Stimulated activated CD4-positive, alpha-beta T cell treated with anti-CD3 and anti-CD28 coated beads, Interleukin-1b, Interleukin-23, amount 100 ng/mL, for 4 hours (primary cell): ENCODE results near the gene RAD54L.
"Not testable (repeated sequence)": the region's sequence is repeated elsewhere in the genome, so short reads cannot be mapped to it uniquely, and the experiment has no call there.

Experiments
- DNase-seq, 2 donors: peaks; one replicate each; pipeline ENCODE4 v3.0.0-alpha.2; 2020; ENCODE audit warnings: low read depth in 2 of 2

Gene RAD54L

DNA sequence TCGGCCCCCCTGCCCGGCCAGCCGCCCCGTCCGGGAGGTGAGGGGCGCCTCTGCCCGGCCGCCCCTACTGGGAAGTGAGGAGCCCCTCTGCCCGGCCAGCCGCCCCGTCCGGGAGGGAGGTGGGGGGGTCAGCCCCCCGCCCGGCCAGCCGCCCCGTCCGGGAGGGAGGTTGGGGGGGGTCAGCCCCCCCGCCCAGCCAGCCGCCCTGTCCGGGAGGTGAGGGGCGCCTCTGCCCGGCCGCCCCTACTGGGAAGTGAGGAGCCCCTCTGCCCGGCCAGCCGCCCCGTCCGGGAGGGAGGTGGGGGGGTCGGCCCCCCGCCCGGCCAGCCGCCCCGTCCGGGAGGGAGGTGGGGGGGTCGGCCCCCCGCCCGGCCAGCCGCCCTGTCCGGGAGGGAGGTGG, 5.8 kb upstream of the RAD54L start:
- DNase-seq, result not testable (repeated sequence)

GRCh38 chr1:46242918-46243317, 4.6 kb upstream of the RAD54L start:
- DNase-seq, result no peak

GRCh38 chr1:46243831-46244230, 3.7 kb upstream of the RAD54L start:
- DNase-seq, result not testable (repeated sequence)

DNA sequence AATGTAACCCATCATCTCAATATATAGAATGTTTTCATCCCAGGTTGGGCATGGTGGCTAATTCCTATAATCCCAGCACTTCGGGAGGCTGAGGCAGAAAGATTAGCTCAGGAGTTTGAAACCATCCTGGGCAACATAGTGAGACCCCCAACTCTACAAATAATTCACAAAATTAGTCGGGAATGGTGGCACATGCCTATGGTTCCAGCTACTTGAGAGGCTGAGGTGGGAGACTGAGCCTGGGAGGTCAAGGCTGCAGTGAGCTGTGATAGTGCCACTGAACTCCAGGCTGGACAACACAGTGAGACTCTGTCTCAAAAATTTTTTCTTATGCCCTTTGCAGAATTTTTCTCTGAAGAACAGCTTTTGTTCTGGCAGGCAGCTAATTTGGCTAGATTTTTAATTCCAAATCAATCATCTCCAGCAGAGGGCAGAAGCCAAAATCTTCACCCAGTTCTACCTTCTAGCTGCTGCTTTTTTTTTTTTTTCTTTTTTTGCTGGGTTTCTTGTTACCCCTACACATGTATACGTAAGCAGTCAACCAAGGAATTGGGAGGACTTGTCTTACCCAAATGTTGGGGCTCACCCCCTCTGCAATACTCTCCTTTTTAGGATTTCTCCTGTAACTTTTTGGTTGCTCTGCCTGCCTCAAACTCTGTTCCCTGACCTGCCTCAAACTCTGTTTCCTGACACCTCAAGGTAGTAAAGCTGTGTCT, 2.7 kb upstream of the RAD54L start:
- no peak for DNase-seq

DNA sequence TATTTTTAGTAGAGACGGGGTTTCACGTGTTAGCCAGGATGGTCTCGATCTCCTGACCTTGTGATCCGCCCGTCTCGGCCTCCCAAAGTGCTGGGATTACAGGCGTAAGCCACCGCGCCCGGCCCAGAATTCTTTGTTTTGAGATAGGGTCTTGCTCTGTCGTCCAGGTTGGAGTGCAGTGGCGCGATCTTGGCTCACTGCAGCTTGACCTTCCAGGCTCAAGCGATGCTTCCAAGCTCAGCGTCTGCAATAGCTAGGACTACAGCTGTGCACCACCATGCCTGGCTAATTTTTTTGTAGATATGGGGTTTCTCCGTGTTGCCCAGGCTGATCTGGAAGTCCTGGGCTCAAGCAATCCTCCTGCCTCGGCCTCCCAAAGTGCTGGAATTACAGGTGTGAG, 1.4 kb upstream of the RAD54L start:
- DNase-seq, result not testable (repeated sequence)

DNA sequence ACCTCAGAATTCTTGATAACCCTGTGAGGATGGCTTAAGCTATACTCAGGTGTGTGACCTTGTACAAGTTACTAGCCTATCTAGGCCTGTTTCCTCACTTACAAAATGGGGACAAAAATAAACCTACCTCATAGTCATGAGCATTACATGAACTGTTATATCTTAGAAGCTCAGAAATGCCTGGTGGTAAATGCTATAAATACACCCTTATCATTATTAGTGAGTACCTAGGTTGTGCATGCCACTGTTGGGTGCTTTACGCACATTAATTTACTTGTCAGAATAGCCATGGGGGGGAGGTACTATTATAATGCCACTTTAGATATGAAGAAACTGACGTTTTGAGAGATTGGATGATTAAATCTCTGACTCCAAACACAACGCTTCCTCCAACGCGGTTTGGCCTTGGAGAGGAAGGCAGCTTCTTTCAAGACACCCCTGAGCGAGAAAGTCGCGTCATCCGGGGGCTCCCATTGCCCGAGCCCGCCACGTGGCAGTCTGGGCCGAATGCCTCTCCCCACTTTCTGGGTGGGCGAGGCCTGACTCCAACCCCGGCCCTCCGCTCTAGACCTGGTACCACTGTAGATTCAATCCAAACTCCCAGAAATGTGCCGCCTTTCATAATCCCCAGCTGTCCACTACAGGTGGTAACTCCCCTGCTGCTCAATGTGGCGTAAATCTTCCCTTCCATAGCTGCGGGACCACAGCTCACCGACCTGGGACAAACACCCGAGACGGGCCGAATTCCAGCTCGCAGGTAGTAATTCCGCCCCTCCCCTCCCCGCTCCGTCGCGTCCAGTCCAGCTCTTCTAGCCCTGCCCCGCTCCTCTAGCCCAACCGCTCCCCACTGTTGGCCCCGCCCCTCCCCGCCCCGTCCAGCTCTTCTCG, 771 bp upstream of the RAD54L start:
- peak; percentile 45 to 49 for DNase-seq

DNA sequence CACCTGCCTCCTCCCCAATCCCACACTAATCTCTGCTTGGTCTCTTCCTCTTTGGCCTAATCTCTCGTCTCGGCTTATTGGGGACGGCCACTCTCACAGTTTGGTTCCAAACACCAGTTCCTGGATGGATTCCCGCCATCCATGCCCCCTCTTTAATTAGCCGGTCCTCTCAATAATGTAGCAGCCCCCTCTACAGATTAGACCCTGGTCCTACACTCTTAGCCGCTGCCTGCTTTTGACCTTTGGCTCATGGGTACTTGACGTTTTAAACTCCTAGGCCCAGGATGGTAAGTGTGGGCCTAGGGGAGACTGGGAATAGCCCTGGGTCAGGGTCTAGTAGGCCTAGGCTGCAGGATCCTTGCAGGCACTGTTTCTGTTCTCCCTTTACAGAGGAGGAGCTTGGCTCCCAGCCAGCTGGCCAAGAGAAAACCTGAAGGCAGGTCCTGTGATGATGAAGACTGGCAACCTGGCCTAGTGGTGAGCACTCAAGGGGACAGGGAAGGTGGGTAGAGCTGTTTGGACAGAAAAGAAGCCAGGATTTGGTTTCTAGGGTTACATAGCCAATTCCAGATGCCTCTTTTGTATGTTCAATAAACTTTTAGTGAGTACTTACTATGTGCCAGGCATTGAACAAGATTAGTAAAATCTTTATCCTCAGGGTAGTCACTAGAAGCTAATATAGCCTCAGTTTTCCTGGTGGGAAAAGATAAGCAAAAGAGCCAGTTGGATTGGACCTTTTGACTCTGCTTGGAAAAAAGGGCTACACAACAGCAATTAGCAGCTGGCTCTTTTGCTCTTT, 758 bp downstream of the RAD54L start:
- no peak for DNase-seq

- no peak for DNase-seq
Measured at GRCh38 chr1:46254668-46255067, 7.1 kb downstream of the RAD54L start.

- DNase-seq, result no peak
Measured at GRCh38 chr1:46256523-46256922, 9.0 kb downstream of the RAD54L start.

- DNase-seq, result no peak
Measured at GRCh38 chr1:46262508-46262907, 14.9 kb downstream of the RAD54L start.

GRCh38 chr1:46263146-46263545, 15.6 kb downstream of the RAD54L start:
- DNase-seq, result no peak

DNA sequence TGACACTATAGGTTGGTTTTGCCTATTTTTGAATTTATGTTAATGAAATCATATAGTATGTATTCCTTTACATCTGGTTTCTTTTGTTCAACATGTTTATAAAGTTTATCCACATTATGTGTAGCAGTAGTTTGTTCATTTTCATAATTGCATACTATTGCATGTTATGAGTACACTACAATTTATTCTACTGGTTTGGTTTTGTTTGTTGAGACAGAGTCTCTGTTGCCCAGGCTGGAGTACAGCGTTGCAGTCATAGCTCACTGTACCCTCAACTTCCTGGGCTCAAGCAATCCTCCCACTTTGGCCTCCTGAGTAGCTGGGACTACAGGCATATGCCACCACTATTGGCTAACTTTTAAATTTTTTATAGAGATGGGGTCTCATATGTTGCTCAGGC, 21.0 kb downstream of the RAD54L start:
- DNase-seq, result no peak

DNA sequence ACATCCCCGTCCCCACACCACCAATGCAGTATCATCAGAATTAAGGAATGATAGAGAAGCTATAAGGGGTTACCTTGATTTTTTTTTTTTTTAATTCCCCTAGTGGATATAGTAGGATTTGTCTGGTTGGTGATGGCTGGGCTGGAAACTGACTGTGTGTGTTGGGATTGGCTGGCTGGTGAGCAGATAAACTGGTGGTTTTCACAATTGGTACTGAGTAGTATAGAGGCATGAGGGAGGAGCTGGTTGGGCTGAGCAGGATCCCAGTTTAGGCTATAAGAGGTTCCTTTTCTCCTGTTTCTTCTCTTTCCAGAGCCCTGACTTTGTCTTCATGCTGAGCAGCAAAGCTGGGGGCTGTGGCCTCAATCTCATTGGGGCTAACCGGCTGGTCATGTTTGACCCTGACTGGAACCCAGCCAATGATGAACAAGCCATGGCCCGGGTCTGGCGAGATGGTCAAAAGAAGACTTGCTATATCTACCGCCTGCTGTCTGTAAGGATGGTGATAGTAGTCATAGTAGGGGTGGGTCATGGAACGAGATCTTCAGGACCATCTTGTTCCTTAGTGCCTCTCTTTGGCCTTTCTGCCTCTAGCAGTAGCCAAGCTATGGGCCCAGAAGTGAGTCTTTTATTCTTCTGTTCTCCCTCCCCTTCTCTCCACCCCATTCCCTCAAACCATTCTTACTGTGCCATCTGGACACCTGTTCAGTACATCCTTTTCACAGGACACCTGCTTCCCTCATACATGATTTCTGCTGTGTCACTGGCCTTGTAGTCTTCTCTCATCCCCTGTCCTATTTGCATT, 26.9 kb downstream of the RAD54L start:
- no peak for DNase-seq

DNA sequence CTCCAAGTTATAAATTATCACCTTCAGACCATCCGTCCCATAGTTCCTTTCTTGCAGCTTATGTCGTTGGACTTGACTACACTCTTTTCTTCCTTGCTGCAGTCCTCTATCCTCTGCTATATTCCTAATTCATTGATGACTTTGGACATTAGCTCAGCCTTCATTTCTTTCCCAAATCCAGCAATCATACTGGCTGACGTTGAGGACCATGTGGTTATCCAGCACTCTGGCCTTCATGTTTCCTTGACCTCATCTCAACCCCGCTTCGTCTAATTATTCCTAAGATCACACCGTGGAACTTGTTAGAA, 27.4 kb downstream of the RAD54L start:
- no peak for DNase-seq

- DNase-seq, result no peak
Measured at GRCh38 chr1:46277658-46278373, 30.3 kb downstream of the RAD54L start.

DNA sequence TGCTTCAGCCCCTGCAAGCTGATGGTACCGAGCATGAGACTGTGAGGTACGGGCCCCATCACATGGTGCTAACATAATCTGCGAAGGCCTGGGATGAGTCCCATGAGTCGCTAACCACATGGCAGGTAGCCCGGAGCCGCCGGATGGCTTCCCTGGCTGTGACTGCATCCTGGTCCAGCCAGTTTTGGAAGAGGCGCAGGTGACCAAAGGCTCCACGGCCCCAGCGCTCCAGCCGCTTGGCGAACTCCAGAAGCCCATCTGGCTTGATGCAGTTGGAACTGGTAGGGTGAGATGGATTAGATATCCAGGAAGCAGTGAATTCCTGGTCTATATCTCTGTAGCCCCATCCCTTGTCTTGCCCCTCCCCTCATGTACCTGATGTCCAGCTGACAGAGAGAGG, 31.2 kb downstream of the RAD54L start:
- no peak for DNase-seq

DNA sequence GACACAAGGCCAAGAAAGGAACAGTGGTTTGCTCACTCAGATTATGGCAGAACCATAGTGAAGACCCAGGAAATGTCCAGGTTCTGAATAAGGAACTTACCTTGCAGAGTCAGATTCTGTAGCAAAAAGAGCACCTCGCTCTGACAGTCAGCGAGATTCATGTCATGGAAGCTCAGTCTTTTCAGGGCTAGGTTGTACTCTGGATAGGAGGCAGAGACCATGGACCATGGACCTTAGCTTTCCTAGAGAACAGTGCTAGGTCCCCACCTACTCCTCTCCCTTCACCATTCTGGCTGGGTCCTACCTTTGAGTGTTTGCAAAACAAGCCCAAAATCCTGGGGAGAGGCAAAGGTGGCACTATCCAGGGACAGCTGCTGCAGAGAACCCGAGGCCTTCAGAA, 32.5 kb downstream of the RAD54L start:
- DNase-seq, result no peak

GRCh38 chr1:46281021-46281420, 33.5 kb downstream of the RAD54L start:
- no peak for DNase-seq

GRCh38 chr1:46284058-46284457, 36.5 kb downstream of the RAD54L start:
- no peak for DNase-seq

DNA sequence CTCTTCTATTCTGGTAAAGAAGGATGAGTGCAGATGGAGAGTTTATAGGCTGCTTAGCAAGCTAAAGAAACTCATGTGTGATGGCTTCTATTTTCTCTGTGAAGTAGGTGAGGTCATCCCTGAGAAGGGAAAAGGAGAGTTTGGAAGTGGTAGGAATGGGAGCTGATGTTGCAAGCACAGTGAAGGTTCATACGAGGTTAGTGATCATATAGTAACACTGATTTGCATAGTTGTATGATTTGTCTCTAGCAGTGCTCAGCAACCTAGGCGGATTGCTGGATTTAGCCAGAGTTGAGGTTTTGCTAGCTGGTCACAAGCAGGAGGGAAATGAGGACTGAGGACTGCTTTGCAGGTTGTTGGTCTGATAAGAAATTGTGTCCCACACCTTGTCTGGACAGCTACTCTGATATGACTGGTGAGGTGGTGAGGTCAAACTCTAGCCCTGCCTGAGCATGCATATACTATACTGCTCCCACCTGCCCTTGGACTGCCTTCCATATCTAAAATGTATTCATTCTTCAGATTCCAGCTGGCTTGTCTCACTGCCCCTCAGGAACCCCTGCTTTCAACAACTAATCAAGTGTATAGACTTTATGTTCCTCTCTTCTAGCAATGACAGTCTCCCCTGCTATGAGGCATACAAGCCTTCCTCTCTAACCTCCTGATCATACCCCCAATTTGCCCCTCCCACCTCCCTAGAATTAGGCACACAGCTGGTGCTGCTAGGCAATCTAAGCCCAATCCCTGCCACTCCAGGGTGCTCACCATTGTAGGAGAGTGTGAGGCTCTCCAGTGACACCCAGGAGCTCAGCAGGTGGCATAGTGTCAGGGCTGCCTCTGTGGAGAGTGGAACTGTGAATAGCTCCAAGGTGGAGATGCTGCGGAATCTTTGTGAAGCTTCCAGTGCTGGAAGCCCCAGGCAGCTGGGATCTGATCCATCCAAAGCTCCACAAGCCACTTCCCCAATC, 37.3 kb downstream of the RAD54L start:
- no peak for DNase-seq
